GM19043 (cell line): Measurements from ENCODE around the gene FRRS1L.

Experiments used
- ATAC-seq: cut with Tn5 transposase; IDR thresholded peaks from one replicate; pipeline ENCODE4 v1.9.1; 2021; ENCODE audit warnings: low read depth; ENCODE audit not compliant: unreplicated experiment

FRRS1L gene

DNA sequence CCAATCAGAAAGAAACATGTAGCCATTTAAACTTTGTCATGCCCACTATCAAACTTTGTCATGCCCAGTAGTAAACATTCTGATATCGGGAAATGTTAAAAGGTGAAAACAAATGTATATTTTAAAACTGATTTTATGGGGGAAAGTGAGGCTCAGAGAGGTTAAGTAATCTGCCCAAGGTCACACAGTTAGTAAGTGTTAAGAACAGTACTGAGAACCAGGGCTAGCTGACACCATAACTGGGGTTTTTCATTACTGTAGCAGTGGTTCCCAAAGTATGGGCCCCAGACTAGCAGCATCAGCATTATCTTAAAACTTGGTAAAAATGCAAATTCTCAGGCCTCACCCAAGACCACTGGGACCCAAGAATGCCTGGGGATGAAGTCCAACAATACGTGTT is 9.9 kb upstream of the FRRS1L start:
- no peak for ATAC-seq

DNA sequence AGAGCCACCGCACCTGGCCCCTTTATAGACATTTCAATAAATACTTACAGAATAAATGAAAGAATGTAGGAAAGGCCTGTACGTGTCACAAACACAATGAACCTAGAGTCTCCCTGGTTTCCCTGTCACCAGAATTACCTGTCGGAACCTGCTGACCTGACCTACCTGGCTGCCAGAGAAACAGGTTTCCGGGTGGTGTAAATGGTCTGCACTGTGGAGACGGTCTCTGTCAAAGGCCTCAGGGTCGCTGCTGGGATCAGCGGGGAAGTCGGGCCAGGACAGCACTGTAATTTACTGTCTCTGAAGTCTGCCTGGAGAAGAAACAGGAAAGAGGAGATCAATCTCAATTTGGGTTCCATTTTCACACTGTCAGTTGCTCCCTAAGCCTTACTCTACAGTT is 9.3 kb upstream of the FRRS1L start:
- no peak for ATAC-seq

DNA sequence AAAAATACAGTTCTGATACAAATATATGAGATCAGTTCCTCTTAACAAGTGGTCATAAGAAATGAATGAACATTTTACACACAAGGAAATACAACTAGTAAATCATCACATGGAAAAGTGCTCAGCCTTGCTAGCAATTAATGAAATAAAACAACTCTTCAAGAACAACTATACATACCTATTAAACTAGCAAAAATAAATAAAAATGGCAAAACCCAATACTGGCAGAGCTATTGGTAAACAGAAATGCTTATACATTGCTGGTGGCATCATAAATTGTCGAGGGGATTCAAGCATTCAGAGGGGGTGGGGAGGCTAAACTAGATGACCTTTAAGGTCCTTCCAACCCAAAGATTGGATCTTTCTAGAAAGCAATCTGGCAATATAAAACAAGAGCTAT is 5.9 kb upstream of the FRRS1L start:
- no peak for ATAC-seq

DNA sequence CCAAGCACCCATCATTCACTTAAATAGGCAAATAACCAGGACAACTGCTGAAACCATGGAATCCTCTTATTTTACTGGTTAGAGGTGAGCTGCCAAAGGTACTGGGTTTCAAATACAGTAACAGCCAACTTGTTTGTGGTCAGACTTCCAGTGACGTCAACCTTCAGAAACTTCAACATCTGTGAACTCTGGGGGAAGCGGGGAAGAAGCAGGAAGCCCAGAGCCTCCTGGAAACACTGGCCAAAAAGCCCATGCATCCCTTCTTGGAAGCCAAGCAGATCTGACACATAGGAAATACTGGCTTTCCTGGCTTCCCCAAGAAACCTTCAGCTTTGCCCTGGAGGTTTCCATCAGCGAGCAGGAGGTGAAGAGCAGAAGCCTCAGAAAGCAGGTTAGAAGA is 4.9 kb upstream of the FRRS1L start:
- no peak for ATAC-seq

DNA sequence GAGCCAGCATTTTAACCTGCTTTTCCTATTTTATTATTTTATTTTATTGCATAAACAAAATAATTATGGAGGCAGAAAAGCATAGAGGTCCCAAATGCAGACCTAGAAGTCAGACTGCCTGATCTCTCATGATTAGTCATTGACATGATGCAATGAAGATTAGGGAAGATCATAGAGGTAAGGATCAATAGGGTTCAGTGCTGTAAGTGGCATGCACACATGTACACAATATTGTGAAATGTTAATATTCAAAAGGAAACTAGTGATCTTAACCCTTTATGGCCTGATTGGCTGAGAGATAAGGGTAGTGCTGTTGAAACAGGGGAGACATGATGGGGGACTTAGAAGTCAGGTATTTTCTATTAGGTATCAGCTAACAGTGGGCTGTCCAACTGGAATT is 1.1 kb upstream of the FRRS1L start:
- no peak for ATAC-seq

DNA sequence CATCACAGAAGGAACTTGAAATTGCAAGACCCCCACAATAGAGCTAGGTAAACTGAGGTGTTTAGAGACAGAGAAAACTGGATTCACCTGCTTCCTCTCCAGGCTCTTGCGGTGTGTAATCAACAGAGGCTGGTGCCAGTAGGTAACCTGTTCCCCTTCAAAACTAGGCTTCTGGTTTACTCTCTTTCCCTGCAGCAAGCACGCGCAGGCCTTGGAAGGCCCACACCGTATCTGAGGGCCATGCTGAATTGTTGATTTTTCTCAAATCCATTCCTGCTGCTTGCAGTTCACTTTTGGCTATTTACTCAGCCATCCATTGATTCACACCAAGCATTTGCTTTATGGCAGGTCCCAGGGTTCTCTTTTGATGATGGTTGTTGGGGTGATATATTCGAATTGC is 667 bp upstream of the FRRS1L start:
- no peak for ATAC-seq

DNA sequence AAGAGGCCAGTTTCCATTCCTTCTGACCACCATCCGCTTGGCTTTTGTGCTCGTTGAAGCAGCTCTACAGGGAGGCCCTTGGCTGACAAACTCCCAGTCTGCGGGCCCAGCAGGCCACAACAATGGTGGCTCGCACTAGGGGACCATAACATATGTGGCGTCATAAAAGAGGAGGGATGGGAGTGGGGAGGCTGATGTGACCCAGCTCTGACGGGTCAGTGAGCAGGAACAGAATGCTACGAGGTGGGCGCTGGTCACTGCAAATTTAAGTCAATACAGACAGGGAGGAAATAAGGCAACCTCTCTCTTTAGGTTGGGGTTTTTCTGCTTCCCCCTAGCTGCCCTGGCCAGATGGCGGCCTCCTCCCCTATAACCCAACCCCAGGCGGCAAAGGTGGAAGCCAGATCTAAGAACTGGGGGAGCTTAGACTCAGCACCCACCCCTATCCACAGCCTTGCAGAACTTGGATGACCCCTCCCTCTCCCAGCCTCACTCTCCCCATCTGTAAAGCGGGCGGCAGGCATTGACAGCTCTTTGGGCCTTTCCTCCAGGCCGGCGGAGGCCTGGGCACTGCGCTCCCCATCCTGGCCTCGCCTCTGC is 778 bp downstream of the FRRS1L start:
- ATAC-seq = no peak

DNA sequence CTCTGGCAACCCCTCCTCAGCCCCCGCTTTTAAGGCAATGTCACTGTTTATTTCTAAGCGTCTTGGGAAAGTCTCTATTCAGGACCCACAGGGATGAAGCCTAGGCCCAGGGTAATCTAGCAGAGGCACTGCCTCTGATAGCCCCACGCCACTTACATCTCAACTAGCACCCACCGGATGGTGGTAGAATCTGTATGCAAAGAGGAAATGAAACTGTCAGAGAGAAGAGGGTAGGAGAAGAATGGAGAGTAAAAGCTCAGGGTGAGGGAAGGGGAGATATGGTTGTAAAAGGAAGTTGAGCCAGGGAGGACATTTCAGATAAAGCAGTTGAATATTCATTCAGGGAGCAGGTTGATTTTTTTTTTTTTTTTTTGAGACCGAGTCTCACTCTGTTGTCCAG is 3.0 kb downstream of the FRRS1L start:
- ATAC-seq = peak; percentile 74

DNA sequence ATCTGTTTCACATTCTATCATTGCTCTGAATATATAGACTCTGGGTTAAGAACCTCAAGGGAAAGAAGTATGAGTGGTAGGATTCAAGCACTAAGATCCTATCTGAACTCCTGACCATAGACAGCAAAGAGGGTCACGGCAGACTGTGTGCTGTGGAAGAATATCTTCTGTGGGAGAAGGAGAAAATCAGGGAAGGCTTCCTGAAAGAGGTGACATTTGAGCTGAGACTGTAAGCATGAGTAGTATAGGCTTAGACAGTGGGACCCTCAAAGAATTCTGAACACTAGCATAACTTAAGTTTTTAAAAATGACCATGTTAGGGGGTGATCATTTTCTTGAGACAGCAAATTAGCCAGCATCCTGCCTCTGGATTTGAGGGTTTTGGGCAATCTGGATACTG is 3.9 kb downstream of the FRRS1L start:
- ATAC-seq = no peak

DNA sequence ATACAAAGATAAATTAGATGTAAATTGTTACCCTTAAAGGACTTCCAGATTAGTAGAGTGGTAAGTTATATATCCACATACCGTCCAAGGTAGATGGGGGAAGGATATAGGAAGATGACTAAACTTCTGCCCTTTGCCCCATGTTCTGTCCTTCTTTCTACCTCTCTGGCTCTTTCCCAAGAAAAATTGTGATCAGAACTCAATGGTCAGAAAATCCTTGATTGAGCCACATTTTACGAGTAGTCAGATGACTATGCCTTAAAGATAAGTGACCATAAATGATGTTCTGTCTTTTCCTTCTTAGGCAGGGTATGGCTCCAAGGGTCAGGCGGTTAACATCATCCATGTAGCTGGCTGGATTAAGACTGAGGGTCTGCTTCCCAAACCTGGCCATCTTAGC is 4.4 kb downstream of the FRRS1L start:
- ATAC-seq = no peak

DNA sequence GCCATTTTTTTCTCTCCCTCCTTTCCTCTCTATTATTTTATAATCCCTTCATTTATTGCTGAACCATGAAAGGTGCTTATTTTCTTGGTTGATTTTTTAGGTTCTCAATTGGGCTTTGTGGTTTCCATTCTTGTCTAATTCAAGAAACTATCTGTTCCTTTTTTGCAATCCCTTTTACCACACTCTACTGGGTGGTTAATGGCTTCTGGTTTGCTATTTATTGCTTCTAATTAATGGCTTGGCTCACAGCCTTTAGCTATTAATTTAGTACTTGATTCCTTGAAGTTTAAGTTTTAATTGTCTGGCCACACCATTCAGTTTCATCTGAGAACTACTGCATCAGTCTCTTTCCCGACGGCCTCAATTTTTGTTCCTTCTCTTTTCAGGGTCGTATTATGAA is 5.6 kb downstream of the FRRS1L start:
- ATAC-seq = no peak

DNA sequence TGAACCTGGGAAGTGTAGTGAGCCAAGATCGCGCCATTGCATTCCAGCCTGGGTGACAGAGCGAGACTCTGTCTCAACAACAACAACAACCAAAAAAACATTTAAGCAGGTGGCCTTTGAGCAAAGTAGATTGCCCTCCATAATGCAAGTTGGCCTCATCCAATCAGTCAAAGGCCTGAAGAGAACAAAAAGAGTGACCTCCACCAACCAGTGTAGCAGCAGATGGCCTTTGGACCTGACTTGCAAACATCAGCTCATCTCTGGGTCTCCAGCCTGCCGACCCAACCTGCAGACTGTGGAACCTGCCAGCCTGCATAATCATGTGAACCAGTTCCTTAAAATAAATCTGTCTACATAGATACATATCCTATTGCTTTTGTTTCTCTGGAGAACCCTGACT is 7.5 kb downstream of the FRRS1L start:
- no peak for ATAC-seq

DNA sequence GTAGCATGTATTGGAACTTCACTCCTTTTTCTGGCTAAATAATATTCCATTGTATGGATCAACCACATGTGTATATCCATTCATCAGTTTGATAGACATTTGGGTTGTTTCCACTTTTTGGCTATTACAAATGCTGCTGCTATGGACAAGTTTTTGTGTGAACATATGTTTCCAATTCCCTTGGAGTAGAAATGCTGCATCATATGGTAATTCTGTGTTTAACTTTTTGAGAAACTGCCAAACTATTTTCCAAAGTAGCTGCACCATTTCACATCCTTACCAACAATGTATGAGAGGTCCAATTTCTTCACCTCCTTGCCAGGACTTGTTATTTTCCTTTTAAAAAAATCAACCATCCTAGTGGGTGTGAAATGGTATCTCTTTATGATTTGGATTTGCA is 8.4 kb downstream of the FRRS1L start:
- no peak for ATAC-seq

DNA sequence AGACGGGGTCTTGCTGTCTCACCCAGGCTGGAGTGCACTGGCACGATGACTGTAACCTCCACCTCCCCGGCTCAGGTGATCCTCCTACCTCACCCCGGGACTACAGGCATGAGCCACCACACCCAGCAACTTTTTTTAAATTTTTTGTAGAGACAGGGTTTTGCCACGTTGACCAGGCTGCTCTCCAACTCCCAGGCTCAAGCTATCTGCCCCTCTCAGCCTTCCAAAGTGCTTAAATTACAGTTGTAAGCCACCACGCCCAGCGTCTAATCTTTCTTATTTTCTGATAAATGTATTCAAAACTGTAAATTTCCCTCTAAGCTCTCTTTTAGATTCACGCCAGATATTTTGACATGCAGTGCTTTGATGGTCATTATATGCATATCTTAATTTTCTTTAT is 10.3 kb downstream of the FRRS1L start:
- no peak for ATAC-seq

DNA sequence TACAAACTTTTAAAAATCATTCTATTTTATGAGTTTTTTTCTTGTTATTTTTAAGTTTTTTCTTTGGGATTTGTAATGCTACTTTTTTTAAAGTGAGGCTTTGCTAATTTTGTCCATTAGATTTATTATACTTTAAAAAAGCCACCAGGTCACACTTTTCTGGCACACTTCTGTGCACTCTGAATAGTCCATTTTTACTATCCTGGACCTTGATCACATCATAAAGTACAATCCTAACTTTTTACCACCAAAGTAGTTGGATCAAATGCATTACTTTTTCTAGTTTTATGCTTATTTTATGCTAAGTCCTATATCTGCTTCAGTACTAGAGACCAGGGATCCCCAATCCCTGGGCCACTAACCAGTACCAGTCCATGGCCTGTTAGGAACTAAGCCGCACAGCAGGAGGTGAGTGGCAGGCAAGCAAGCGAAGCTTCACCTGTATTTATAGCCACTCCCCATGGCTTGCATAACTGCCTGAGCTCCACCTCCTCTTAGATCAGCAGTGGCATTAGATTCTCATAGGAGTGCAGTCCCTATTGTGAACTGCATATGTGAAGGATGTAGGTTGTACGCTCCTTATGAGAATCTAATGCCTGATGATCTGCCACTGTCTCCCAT is 16.0 kb downstream of the FRRS1L start:
- ATAC-seq = no peak

DNA sequence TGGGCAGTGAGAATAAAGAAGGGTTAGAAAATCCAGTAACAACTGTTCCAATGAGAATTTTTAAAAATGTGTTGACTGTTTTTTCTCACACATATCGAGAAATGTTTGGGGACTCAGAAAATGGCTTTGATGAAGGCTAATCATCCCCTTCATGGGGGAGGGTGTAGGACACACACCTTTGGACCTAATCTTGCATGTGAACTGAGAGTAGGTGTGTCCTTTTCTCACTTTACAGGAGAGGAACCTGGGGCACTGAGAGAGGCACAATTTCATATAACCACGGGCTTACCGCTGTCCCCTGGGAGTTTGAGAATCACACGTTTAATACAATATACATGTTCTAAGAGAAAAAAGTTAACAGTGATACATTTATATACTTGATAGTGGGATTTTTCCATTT is 17.3 kb downstream of the FRRS1L start:
- no peak for ATAC-seq

DNA sequence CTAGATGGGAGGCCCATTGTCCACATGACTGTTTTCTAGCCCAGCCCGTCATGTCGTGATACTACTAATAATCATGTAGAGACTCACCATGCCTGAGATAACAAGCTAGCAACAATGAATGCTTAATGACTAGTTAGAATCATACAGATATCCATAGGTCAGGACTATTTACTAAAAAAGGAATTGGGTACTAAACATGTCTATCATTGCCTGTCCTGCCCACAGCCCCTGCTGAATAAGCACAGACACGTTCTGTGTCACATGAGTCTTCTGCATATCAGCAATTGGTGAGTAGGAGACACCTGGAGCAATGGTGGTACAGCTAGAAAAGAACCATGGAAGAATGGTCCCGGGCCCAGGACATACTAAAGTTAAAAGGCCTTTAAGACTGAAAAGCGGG is 18.0 kb downstream of the FRRS1L start:
- no peak for ATAC-seq

DNA sequence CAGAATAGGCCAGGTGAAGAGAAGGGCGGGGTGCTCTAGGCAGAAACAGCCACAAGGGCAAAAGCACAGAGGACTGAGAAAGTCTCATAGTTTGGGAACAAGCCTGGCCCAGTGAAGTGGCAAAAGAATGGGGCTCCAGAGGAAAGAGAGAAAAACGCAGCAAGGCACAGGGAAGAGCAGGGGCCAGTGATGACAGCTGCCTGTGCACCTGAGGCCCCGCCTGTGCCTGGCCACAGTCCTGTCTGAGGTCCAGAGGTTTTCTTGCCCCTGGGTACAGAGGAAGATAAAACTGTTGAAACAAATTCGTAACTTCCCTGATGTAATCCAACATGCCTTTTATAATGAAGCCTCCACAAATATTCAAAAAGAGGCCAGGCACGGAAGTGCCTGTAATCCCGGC is 22.0 kb downstream of the FRRS1L start:
- no peak for ATAC-seq

DNA sequence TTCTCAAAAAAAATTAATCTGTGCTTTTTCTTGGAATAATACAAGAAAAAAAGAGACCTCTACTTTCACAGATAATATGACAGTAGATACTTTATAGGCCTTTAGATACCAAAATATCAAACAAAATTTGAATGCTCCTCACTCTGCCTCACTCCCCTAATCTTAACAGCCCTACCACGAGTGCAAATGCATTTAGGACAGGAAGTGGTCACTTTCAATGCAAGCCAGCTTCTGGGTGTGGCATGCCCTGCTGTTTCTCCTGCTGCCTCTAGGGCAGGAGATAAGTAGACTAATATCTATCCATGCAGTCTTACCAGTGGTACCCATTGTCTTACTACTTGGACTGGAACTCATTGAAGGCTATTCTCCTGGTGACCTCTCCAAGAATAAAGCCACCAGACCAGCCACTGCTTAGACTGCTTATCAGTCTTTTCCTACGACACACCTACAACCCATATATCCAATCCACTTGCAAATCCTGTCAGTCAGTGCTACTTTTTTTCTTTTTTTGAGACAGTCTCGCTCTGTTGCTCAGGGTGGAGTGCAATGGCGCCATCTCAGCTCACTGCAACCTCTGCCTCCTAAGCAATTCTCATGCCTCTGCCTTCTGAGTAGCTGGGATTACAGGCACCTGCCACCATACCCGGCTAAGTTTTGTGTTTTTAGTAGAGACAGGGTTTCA is 23.0 kb downstream of the FRRS1L start:
- ATAC-seq = peak; percentile 77

DNA sequence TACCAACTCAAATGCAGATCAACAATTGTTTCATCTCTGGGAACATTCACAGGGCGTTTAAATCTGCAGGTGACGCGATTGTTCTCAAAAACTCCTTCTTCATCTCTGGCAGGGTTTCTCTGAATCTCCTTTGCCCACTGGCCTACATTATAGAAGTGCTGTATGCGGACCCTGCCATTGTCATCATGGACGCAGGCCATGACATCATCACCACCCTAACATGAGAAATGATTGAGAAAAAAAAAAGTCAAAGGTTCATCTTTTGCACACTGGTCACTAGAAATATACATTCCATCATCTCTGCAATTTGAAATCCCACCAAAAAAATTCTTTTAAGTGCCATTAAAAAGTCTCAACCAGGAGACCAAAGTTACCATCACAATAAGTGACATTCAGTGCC is 25.7 kb downstream of the FRRS1L start:
- no peak for ATAC-seq

DNA sequence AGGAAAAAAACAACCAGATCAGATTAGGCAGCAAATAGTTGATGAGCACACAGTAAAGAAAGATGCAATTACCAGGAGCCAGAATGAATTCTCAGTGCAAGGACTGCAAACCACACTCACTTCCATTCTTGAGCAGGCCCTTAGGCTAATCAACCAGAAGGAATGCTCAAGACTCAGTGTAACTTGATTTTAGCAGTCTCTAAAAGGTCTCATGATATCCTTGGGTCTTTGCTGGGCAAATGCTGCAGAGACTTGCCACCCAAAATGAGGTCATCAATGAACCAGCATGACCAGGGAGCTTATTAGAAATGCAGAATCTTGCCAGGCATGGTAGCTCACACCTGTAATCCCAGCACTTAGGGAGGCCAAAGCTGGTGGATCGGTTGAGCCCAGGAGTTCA is 27.2 kb downstream of the FRRS1L start:
- no peak for ATAC-seq

DNA sequence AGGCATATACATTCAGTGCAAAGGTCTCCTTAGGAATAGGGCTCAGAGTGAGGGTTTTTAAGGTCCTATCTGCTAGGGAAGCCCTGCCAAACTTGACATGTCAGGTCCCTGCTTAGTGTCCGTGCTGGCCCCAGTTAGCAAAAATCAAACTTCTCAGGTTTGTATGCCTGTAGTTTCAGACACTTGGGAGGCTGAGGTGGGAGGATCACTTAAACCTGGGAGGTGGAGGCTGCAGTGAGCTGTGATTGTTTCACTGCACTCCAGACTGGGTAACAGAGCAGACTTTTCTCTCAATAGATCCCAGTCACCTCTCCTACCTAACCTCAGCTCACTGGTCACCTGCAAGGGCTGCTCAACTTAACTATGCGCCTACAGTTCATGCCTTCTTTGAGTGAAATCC is 28.6 kb downstream of the FRRS1L start:
- ATAC-seq = no peak
